Ramos (cell line): ENCODE measurements around the gene LRRC75B.
"Not testable (repeated sequence)": the region's sequence is repeated elsewhere in the genome, so short reads cannot be mapped to it uniquely, and the experiment has no call there.

Experiments used
- in situ Hi-C: fragments of 300-500 bp; cut with MboI; formaldehyde crosslinking; loops from one replicate; pipeline ENCODE4 v1.14.3; 2022; ENCODE audit warnings: low sequenced_read_pairs; ENCODE audit not compliant: unreplicated experiment

Gene LRRC75B

GRCh38 chr22:24602847-24603769, 10.2 kb upstream of the LRRC75B start, which contains the start of gene GGT1:
GGT1 (plus strand) TSS chr22:24603193; CDS start chr22:24611082, 7,889 bp downstream.
- in situ Hi-C loops: not testable (repeated sequence)

- in situ Hi-C loops: not testable (repeated sequence)
Measured at GRCh38 chr22:24602105-24602749, 9.4 kb upstream of the LRRC75B start.

GRCh38 chr22:24601217-24602104, 8.6 kb upstream of the LRRC75B start:
- in situ Hi-C loops: no loop called here

- in situ Hi-C loops: not testable (repeated sequence)
Measured at GRCh38 chr22:24599958-24600715, 7.3 kb upstream of the LRRC75B start.

- in situ Hi-C loops: no loop called here
Measured at GRCh38 chr22:24599514-24599913, 6.6 kb upstream of the LRRC75B start.

- in situ Hi-C loops: not testable (repeated sequence)
Measured at GRCh38 chr22:24597076-24597475, 4.2 kb upstream of the LRRC75B start.

GRCh38 chr22:24595863-24596262, 3.0 kb upstream of the LRRC75B start:
- in situ Hi-C loops: no loop called here

GRCh38 chr22:24595228-24595627, 2.4 kb upstream of the LRRC75B start:
- in situ Hi-C loops: no loop called here

- in situ Hi-C loops: no loop called here
Measured at GRCh38 chr22:24594569-24595120, 1.8 kb upstream of the LRRC75B start.

- in situ Hi-C loops: no loop called here
Measured at GRCh38 chr22:24593836-24594568, 1.1 kb upstream of the LRRC75B start.

- in situ Hi-C loops: not testable (repeated sequence)
Measured at GRCh38 chr22:24593559-24593835, 624 bp upstream of the LRRC75B start.

GRCh38 chr22:24592058-24592850, 619 bp downstream of the LRRC75B start:
- in situ Hi-C loops: no loop called here

- in situ Hi-C loops: no loop called here
Measured at GRCh38 chr22:24591286-24591830, 1.5 kb downstream of the LRRC75B start.

- in situ Hi-C loops: no loop called here
Measured at GRCh38 chr22:24590596-24591173, 2.2 kb downstream of the LRRC75B start.

GRCh38 chr22:24589518-24590030, 3.3 kb downstream of the LRRC75B start:
- in situ Hi-C loops: no loop called here

GRCh38 chr22:24588757-24589481, 4.0 kb downstream of the LRRC75B start:
- in situ Hi-C loops: no loop called here

- in situ Hi-C loops: no loop called here
Measured at GRCh38 chr22:24588381-24588756, 4.5 kb downstream of the LRRC75B start.
